ENCODE results near the gene NDUFA12. TPM values are rescaled to one million over a fixed set of nuclear protein-coding genes. Genes with fewer than 3 reads are reported as not detected.

NDUFA12 gene
- total RNA-seq, 1 donor from 2014 or later = 124 TPM

- Mint-ChIP-seq H3K27ac (ENCODE audit: unreplicated experiment) (no peak overlapping the region), H3K9me3 (no peaks in the 10 kb centered on the region), H3K36me3 (ENCODE audit: low read depth) (peaks cover 14% of the 10 kb centered on the region), H3K4me3 (no peak overlapping the region), H3K4me1 (no peaks in the 10 kb centered on the region), H3K27me3 (ENCODE audit: low read depth) (no peaks in the 10 kb centered on the region)
- TF ChIP-seq CTCF (conservative IDR thresholded peaks at IDR 0.05) = no peak
- no peak for DNase-seq (ENCODE audit: low read depth, low spot score)
These were observed 30.7 kb downstream of the NDUFA12 start for GRCh38 chr12:94972795-94973194.

GRCh38 chr12:94971923-94972322 is 31.6 kb downstream of the NDUFA12 start:
- H3K4me1 Mint-ChIP-seq = no peaks in the 10 kb centered on the region
- TF ChIP-seq CTCF (conservative IDR thresholded peaks at IDR 0.05) = no peak
- H3K27me3 Mint-ChIP-seq (ENCODE audit: low read depth) = no peaks in the 10 kb centered on the region
- H3K36me3 Mint-ChIP-seq (ENCODE audit: low read depth) = peaks cover 14% of the 10 kb centered on the region
- H3K9me3 Mint-ChIP-seq = no peaks in the 10 kb centered on the region
- H3K27ac Mint-ChIP-seq (ENCODE audit: unreplicated experiment) = no peak overlapping the region
- no peak for DNase-seq (ENCODE audit: low read depth, low spot score)
- no peak overlapping the region for H3K4me3 Mint-ChIP-seq

- no peaks in the 10 kb centered on the region for H3K9me3 Mint-ChIP-seq
- peaks cover 14% of the 10 kb centered on the region for H3K36me3 Mint-ChIP-seq (ENCODE audit: low read depth)
- H3K4me3 Mint-ChIP-seq = no peak overlapping the region
- H3K4me1 Mint-ChIP-seq = no peaks in the 10 kb centered on the region
- no peaks in the 10 kb centered on the region for H3K27me3 Mint-ChIP-seq (ENCODE audit: low read depth)
- DNase-seq (ENCODE audit: low read depth, low spot score) = no peak
- no peak for TF ChIP-seq CTCF (conservative IDR thresholded peaks at IDR 0.05)
- H3K27ac Mint-ChIP-seq (ENCODE audit: unreplicated experiment) = no peak overlapping the region
These were observed 32.9 kb downstream of the NDUFA12 start for GRCh38 chr12:94970560-94970959.

- Mint-ChIP-seq H3K9me3 (no peaks in the 10 kb centered on the region), H3K36me3 (ENCODE audit: low read depth) (peaks cover 14% of the 10 kb centered on the region), H3K4me3 (no peak overlapping the region), H3K27me3 (ENCODE audit: low read depth) (no peaks in the 10 kb centered on the region), H3K27ac (ENCODE audit: unreplicated experiment) (no peak overlapping the region), H3K4me1 (no peaks in the 10 kb centered on the region)
- DNase-seq (ENCODE audit: low read depth, low spot score) = no peak
- TF ChIP-seq CTCF (conservative IDR thresholded peaks at IDR 0.05) = no peak
These were observed 34.1 kb downstream of the NDUFA12 start for GRCh38 chr12:94969424-94969823.

- no peak for TF ChIP-seq CTCF (conservative IDR thresholded peaks at IDR 0.05)
- Mint-ChIP-seq H3K4me3 (no peak overlapping the region), H3K27me3 (ENCODE audit: low read depth) (no peaks in the 10 kb centered on the region), H3K36me3 (ENCODE audit: low read depth) (peaks cover 7% of the 10 kb centered on the region), H3K27ac (ENCODE audit: unreplicated experiment) (no peak overlapping the region), H3K4me1 (peaks cover 10% of the 10 kb centered on the region), H3K9me3 (no peaks in the 10 kb centered on the region)
- DNase-seq (ENCODE audit: low read depth, low spot score) = no peak
These were observed 37.4 kb downstream of the NDUFA12 start for GRCh38 chr12:94965982-94966630.
